ENCODE data around the gene HK2.

HK2 gene

GRCh38 chr2:74878551-74878950 is 44.6 kb downstream of the HK2 start:
- TF ChIP-seq, protein P1, sequence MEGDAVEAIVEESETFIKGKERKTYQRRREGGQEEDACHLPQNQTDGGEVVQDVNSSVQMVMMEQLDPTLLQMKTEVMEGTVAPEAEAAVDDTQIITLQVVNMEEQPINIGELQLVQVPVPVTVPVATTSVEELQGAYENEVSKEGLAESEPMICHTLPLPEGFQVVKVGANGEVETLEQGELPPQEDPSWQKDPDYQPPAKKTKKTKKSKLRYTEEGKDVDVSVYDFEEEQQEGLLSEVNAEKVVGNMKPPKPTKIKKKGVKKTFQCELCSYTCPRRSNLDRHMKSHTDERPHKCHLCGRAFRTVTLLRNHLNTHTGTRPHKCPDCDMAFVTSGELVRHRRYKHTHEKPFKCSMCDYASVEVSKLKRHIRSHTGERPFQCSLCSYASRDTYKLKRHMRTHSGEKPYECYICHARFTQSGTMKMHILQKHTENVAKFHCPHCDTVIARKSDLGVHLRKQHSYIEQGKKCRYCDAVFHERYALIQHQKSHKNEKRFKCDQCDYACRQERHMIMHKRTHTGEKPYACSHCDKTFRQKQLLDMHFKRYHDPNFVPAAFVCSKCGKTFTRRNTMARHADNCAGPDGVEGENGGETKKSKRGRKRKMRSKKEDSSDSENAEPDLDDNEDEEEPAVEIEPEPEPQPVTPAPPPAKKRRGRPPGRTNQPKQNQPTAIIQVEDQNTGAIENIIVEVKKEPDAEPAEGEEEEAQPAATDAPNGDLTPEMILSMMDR (IDR thresholded peaks at IDR 0.05; ENCODE audit: low read depth, low read length, missing control alignments) = no peak
- no peak for DNase-seq (ENCODE audit: low read depth)

GRCh38 chr2:74880054-74880728 is 46.3 kb downstream of the HK2 start:
- H3K4me3 ChIP-seq (ENCODE audit: low read depth, low read length) = no peak overlapping the region
- TF ChIP-seq, protein P1 (IDR thresholded peaks at IDR 0.05; ENCODE audit: low read depth, low read length, missing control alignments) = no peak
- DNase-seq (ENCODE audit: low read depth) = no peak

More at GRCh38 chr2:74878551-74878950, 44.6 kb downstream of the HK2 start:
- H3K4me3 ChIP-seq (ENCODE audit: low read depth, low read length) = no peak overlapping the region

DNA sequence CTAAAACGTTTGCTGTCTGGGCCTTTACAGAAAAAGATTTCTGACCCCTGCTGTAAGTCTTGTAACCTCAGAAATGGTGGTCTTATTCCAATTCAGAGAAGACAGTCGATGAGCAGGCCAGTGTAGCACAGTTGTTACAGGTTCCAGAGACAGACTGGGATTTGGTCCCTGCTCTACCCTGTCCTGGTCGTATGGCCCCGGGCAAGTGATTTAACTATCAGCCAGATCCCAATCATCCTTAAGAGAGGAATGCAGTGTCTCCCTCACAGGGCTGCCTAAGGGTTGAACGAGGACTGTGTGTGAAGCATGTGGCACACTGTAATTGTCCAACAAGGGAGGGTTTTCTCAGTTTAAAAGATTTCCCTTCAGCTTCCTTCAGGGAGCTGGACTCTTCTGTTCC is 47.2 kb downstream of the HK2 start:
- DNase-seq (ENCODE audit: low read depth) = no peak
- TF ChIP-seq, protein P1 (IDR thresholded peaks at IDR 0.05; ENCODE audit: low read depth, low read length, missing control alignments) = no peak
- H3K4me3 ChIP-seq (ENCODE audit: low read depth, low read length) = no peak overlapping the region

- no peak overlapping the region for H3K4me3 ChIP-seq (ENCODE audit: low read depth, low read length)
- TF ChIP-seq, protein P1 (IDR thresholded peaks at IDR 0.05; ENCODE audit: low read depth, low read length, missing control alignments) = no peak
- DNase-seq (ENCODE audit: low read depth) = no peak
These were observed 47.8 kb downstream of the HK2 start for GRCh38 chr2:74881626-74882298.

GRCh38 chr2:74882299-74882687 is 48.4 kb downstream of the HK2 start:
- DNase-seq (ENCODE audit: low read depth) = no peak
- no peak overlapping the region for H3K4me3 ChIP-seq (ENCODE audit: low read depth, low read length)
- TF ChIP-seq, protein P1 (IDR thresholded peaks at IDR 0.05; ENCODE audit: low read depth, low read length, missing control alignments) = no peak

DNA sequence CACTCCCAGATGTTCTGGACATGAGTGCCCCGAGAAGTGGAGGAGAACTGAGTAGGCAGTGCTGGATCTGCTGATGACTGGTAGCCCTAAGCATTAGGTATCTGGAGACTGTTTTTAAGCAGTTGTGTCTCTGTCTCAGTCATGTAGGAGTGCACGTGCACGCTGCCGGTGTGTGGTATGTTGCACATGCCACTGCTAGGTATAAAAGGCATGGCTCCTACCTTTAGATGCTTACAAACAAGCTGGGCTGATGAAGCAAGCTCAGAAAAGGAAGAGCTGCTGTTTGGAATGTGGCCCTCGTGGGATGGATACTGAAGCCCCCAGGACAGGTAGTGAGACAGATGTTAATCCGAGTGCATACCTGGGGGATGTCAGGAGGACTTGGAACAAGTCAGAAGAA is 49.1 kb downstream of the HK2 start:
- no peak for DNase-seq (ENCODE audit: low read depth)
- TF ChIP-seq, protein P1 (IDR thresholded peaks at IDR 0.05; ENCODE audit: low read depth, low read length, missing control alignments) = no peak
- H3K4me3 ChIP-seq (ENCODE audit: low read depth, low read length) = no peak overlapping the region
